Testis (tissue), 2 donors: ENCODE measurements around the gene SYNDIG1.

Experiments used
- CTCF ChIP-seq, 3 experiments: fragments of 450-650 bp in 2 of 3; fragments of 200-600 bp in 1 of 3; sonication (generic) in 1 of 3; IDR thresholded peaks; one replicate each; pipeline ENCODE4 v1.5.1; 2016 to 2019; ENCODE audit warnings: antibody characterized with exemption in 3 of 3, mild to moderate bottlenecking in 2 of 3, moderate library complexity in 1 of 3
- POLR2A ChIP-seq: fragments of 450-650 bp; IDR thresholded peaks from one replicate; pipeline ENCODE4 v1.6.1; 2017; ENCODE audit warnings: antibody characterized with exemption, mild to moderate bottlenecking, moderate library complexity

GRCh38 chr20:24583169-24583792 lies 113.9 kb downstream of the SYNDIG1 start:
- TF ChIP-seq CTCF (IDR thresholded peaks at IDR 0.05) (no peak), POLR2A (no peak)
